ENCODE measurements around the gene CDC42EP2. TPM values are rescaled to one million over a fixed set of nuclear protein-coding genes. Genes with fewer than 3 reads are reported as not detected.

The CDC42EP2 gene
- total RNA-seq, 3 donors from 2014 or later, result 1.3 to 1.9 (median 1.6) TPM

- DNase-seq, result no peak
- Mint-ChIP-seq H3K9me3 (no peaks in the 10 kb centered on the region), H3K4me1 (ENCODE audit: low read depth) (peaks cover 4% of the 10 kb centered on the region), H3K4me3 (no peak overlapping the region), H3K27me3 (ENCODE audit: low read depth) (no peaks in the 10 kb centered on the region), H3K36me3 (ENCODE audit: insufficient read depth) (peaks cover 46% of the 10 kb centered on the region)
- no peak for ATAC-seq
These were observed 23.1 kb upstream of the CDC42EP2 start for GRCh38 chr11:65291613-65292012.

DNA sequence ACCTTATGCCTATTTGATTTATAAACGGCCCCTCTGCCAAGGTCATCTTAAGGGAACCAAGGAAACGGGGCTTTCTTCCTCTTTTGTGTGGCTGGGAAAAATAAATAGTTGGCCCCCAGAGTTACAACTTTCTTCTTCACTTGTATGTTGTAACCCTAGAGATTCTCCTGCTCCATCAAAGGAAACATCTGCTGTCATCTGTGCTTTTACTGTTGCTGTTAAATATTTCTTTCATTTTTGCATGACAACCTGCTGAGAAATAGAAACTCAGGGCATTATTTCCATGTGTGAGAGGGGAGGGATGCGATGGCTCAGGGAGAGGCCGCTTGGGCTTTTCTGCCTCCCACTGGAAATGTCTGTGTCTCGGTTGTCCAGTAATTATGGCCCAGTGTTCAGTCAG is 21.8 kb upstream of the CDC42EP2 start:
- Mint-ChIP-seq H3K36me3 (ENCODE audit: insufficient read depth) (peaks cover 38% of the 10 kb centered on the region), H3K27me3 (ENCODE audit: low read depth) (no peaks in the 10 kb centered on the region), H3K9me3 (no peaks in the 10 kb centered on the region), H3K4me1 (ENCODE audit: low read depth) (peaks cover 4% of the 10 kb centered on the region), H3K4me3 (no peak overlapping the region)
- ATAC-seq (no peak), DNase-seq (no peak)

GRCh38 chr11:65293909-65294381 is 20.7 kb upstream of the CDC42EP2 start:
- Mint-ChIP-seq H3K36me3 (ENCODE audit: insufficient read depth) (peaks cover 38% of the 10 kb centered on the region), H3K4me3 (no peak overlapping the region)

DNA sequence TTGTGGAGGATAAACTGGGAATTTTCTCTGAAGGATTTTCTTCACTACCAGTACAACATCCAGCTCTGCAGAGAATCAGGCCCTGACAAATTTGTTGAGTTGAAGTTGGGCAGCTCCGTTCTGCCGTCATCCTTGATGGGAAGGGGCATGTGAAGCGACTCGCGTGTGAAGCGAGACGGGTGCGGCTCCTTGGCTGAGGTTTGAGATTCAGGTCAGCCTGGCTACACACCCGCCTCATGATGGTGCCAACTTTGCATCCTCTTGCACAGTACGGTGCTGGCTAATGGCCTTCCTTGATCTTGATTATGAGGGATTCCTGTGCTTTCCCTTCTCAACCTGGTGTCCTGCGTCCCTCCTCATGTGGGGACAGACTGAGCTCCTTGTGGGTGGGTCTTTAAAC is 19.7 kb upstream of the CDC42EP2 start:
- Mint-ChIP-seq H3K4me3 (no peak overlapping the region), H3K36me3 (ENCODE audit: insufficient read depth) (peaks cover 32% of the 10 kb centered on the region), H3K9me3 (no peaks in the 10 kb centered on the region), H3K4me1 (ENCODE audit: low read depth) (peaks cover 4% of the 10 kb centered on the region), H3K27me3 (ENCODE audit: low read depth) (no peaks in the 10 kb centered on the region)
- no peak for DNase-seq
- no peak for ATAC-seq

More at GRCh38 chr11:65293909-65294381, 20.7 kb upstream of the CDC42EP2 start:
- no peaks in the 10 kb centered on the region for H3K27me3 Mint-ChIP-seq (ENCODE audit: low read depth)
- H3K9me3 Mint-ChIP-seq, result no peaks in the 10 kb centered on the region
- DNase-seq, result no peak
- no peak for ATAC-seq
- H3K4me1 Mint-ChIP-seq (ENCODE audit: low read depth), result peaks cover 4% of the 10 kb centered on the region

GRCh38 chr11:65295571-65296341 is 18.9 kb upstream of the CDC42EP2 start:
- Mint-ChIP-seq H3K4me3 (no peak overlapping the region), H3K4me1 (ENCODE audit: low read depth) (no peaks in the 10 kb centered on the region), H3K9me3 (no peaks in the 10 kb centered on the region), H3K36me3 (ENCODE audit: insufficient read depth) (peaks cover 29% of the 10 kb centered on the region), H3K27me3 (ENCODE audit: low read depth) (no peaks in the 10 kb centered on the region)
- DNase-seq (no peak), ATAC-seq (no peak)

GRCh38 chr11:65297026-65297672 is 17.5 kb upstream of the CDC42EP2 start:
- DNase-seq (no peak), ATAC-seq (no peak)
- Mint-ChIP-seq H3K4me3 (no peak overlapping the region), H3K4me1 (ENCODE audit: low read depth) (no peaks in the 10 kb centered on the region), H3K36me3 (ENCODE audit: insufficient read depth) (peaks cover 17% of the 10 kb centered on the region), H3K27me3 (ENCODE audit: low read depth) (no peaks in the 10 kb centered on the region), H3K9me3 (no peaks in the 10 kb centered on the region)

DNA sequence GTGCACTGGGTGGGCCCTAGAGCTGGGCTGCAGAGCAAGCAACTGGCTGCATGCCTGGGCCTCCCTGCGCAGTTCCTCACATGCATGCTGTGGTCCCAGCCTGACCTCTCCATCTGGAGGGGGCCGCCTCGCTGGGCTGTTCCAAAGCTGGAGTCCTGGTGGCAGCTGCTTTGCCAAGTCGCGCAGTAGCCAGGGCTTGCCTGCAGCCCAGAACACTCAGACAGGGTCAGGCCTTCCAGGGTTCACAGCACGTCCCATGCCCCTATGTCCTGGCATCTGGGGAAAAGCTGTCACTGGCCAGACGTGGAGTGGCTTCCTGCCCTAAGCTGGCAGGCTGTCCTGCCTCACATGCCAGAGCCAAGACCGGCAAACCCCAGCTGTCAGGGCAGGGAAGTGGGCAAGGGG is 16.5 kb upstream of the CDC42EP2 start:
- DNase-seq (no peak), ATAC-seq (no peak)
- no peak overlapping the region for H3K4me3 Mint-ChIP-seq
- H3K36me3 Mint-ChIP-seq (ENCODE audit: insufficient read depth), result peaks cover 17% of the 10 kb centered on the region
- H3K4me1 Mint-ChIP-seq (ENCODE audit: low read depth), result no peaks in the 10 kb centered on the region
- no peaks in the 10 kb centered on the region for H3K27me3 Mint-ChIP-seq (ENCODE audit: low read depth)
- H3K9me3 Mint-ChIP-seq, result no peaks in the 10 kb centered on the region

- Mint-ChIP-seq H3K9me3 (no peaks in the 10 kb centered on the region), H3K27me3 (ENCODE audit: low read depth) (no peaks in the 10 kb centered on the region), H3K4me1 (ENCODE audit: low read depth) (no peaks in the 10 kb centered on the region), H3K4me3 (no peak overlapping the region), H3K36me3 (ENCODE audit: insufficient read depth) (peaks cover 15% of the 10 kb centered on the region)
- DNase-seq (no peak), ATAC-seq (no peak)
These were observed 15.9 kb upstream of the CDC42EP2 start for GRCh38 chr11:65298655-65299179.

- Mint-ChIP-seq H3K27me3 (ENCODE audit: low read depth) (no peaks in the 10 kb centered on the region), H3K4me3 (no peak overlapping the region), H3K36me3 (ENCODE audit: insufficient read depth) (peaks cover under 1% of the 10 kb centered on the region), H3K4me1 (ENCODE audit: low read depth) (no peaks in the 10 kb centered on the region), H3K9me3 (no peaks in the 10 kb centered on the region)
- DNase-seq, result no peak
- ATAC-seq, result no peak
These were observed 13.9 kb upstream of the CDC42EP2 start for GRCh38 chr11:65300621-65301275.

GRCh38 chr11:65301491-65302329 is 13.0 kb upstream of the CDC42EP2 start:
- Mint-ChIP-seq H3K4me3 (no peak overlapping the region), H3K36me3 (ENCODE audit: insufficient read depth) (no peaks in the 10 kb centered on the region), H3K4me1 (ENCODE audit: low read depth) (no peaks in the 10 kb centered on the region), H3K9me3 (no peaks in the 10 kb centered on the region), H3K27me3 (ENCODE audit: low read depth) (no peaks in the 10 kb centered on the region)
- DNase-seq (no peak), ATAC-seq (no peak)

DNA sequence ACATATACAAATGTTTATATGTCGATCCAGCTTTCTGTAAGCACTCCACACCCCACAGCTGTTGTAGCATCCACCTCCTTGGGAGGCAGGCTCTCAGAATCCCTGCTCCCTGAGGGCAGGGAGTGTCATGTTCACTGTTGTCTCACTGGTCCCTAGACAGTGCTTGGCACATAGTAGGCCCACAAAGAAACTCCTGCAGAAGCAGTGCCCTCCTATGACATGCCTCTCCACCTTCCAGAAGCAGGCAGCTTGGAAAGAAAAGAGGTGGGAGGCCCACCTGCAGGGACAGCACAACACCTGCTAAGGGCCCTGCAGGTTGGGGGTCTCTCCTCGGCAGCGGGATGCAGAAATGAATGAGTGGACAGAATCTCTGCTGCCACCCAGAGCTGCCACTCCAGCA is 11.1 kb upstream of the CDC42EP2 start:
- Mint-ChIP-seq H3K9me3 (no peaks in the 10 kb centered on the region), H3K36me3 (ENCODE audit: insufficient read depth) (no peaks in the 10 kb centered on the region), H3K4me3 (no peak overlapping the region), H3K4me1 (ENCODE audit: low read depth) (no peaks in the 10 kb centered on the region), H3K27me3 (ENCODE audit: low read depth) (no peaks in the 10 kb centered on the region)
- ATAC-seq (no peak), DNase-seq (no peak)

GRCh38 chr11:65304110-65304509 is 10.6 kb upstream of the CDC42EP2 start:
- Mint-ChIP-seq H3K4me1 (ENCODE audit: low read depth) (no peaks in the 10 kb centered on the region), H3K36me3 (ENCODE audit: insufficient read depth) (no peaks in the 10 kb centered on the region), H3K27me3 (ENCODE audit: low read depth) (no peaks in the 10 kb centered on the region), H3K4me3 (no peak overlapping the region), H3K9me3 (no peaks in the 10 kb centered on the region)
- ATAC-seq, result no peak
- no peak for DNase-seq

GRCh38 chr11:65304613-65305012 is 10.1 kb upstream of the CDC42EP2 start:
- H3K4me1 Mint-ChIP-seq (ENCODE audit: low read depth), result no peaks in the 10 kb centered on the region
- ATAC-seq (no peak), DNase-seq (no peak)
- H3K9me3 Mint-ChIP-seq, result no peaks in the 10 kb centered on the region
- no peaks in the 10 kb centered on the region for H3K36me3 Mint-ChIP-seq (ENCODE audit: insufficient read depth)
- H3K4me3 Mint-ChIP-seq, result no peak overlapping the region
- no peaks in the 10 kb centered on the region for H3K27me3 Mint-ChIP-seq (ENCODE audit: low read depth)
